Vagina (tissue), 2 donors: ENCODE results near the gene BMPR1A. TPM values are rescaled to one million over a fixed set of nuclear protein-coding genes. Genes with fewer than 3 reads are reported as not detected.

Source experiments
- DNase-seq, 2 donors: peaks; one replicate each; pipeline ENCODE4 v3.0.0-alpha.2; 2017; ENCODE audit errors: extremely low spot score in 2 of 2
- H3K27ac ChIP-seq: fragments of 200-600 bp; sonication (generic); one replicate; pipeline ENCODE4 v1.5.1; 2019
- H3K27me3 ChIP-seq: fragments of 200-600 bp; sonication (generic); one replicate; pipeline ENCODE4 v1.5.1; 2019
- H3K36me3 ChIP-seq, 2 donors: fragments of 200-600 bp; sonication (generic); one replicate each; pipeline ENCODE4 v1.5.1; 2017 to 2019
- H3K4me1 ChIP-seq: fragments of 200-600 bp; sonication (generic); one replicate; pipeline ENCODE4 v1.5.1; 2019
- H3K4me3 ChIP-seq, 2 donors: fragments of 200-600 bp; sonication (generic); 1 replicate in 1 of 2; 2 replicates in 1 of 2; pipeline ENCODE4 v1.5.1; 2016 to 2019
- H3K9me3 ChIP-seq: fragments of 200-600 bp; sonication (generic); one replicate; pipeline ENCODE4 v1.5.1; 2019
- CTCF ChIP-seq, 3 experiments: fragments of 450-650 bp in 2 of 3; fragments of 200-600 bp in 1 of 3; sonication (generic) in 1 of 3; IDR thresholded peaks; one replicate each; pipeline ENCODE4 v1.5.1; 2017 to 2019; ENCODE audit warnings: antibody characterized with exemption in 3 of 3, mild to moderate bottlenecking in 2 of 3, moderate library complexity in 2 of 3
- POLR2A ChIP-seq, 2 donors: fragments of 450-650 bp; IDR thresholded peaks; one replicate each; pipeline ENCODE4 v1.6.1; 2017; ENCODE audit warnings: antibody characterized with exemption in 2 of 2, mild to moderate bottlenecking in 2 of 2, moderate library complexity in 2 of 2
- POLR2AphosphoS5 ChIP-seq, 2 donors: sonication (generic); formaldehyde crosslinking; IDR thresholded peaks; one replicate each; pipeline ENCODE4 v1.9.0; 2017; ENCODE audit warnings: antibody characterized with exemption in 2 of 2, mild to moderate bottlenecking in 2 of 2, low read depth in 1 of 2; ENCODE audit not compliant: insufficient read depth in 1 of 2
- intact Hi-C: fragments of 100-400 bp; cut with DNase I; formaldehyde crosslinking; loops from one replicate; pipeline ENCODE4 v1.15.1; 2023
- total RNA-seq: library from RNA; depleted of rRNA; stranded (reverse); fragments of >200 nt; gene quantifications from one replicate; pipeline ENCODE4 v1.2.3, GENCODE V29; 2016

Gene BMPR1A
- total RNA-seq, 1 donor from 2014 or later, result 33.1 TPM

GRCh38 chr10:86715836-86716235 is 40.6 kb upstream of the BMPR1A start:
- Histone ChIP-seq H3K4me1 (peaks cover 12% of the 10 kb centered on the region), H3K27ac (no peak overlapping the region), H3K4me3 (no peak overlapping the region), H3K36me3 (no peaks in the 10 kb centered on the region), H3K27me3 (no peaks in the 10 kb centered on the region), H3K9me3 (no peaks in the 10 kb centered on the region)
- TF ChIP-seq POLR2A (IDR thresholded peaks at IDR 0.05), result no peak
- intact Hi-C loops, result no loop called here
- DNase-seq, result no peak

GRCh38 chr10:86716466-86716865 is 40.0 kb upstream of the BMPR1A start:
- H3K36me3 ChIP-seq, result no peaks in the 10 kb centered on the region
- peaks cover 10% of the 10 kb centered on the region for H3K4me1 ChIP-seq
- intact Hi-C loops, result no loop called here
- no peaks in the 10 kb centered on the region for H3K27me3 ChIP-seq
- DNase-seq, result peak in 1 of 2 donors; percentile 79
- no peak overlapping the region for H3K4me3 ChIP-seq
- no peak for TF ChIP-seq POLR2A (IDR thresholded peaks at IDR 0.05)
- no peak for TF ChIP-seq CTCF (IDR thresholded peaks at IDR 0.05)
- TF ChIP-seq POLR2AphosphoS5 (IDR thresholded peaks at IDR 0.05; ENCODE audit: insufficient read depth in 1 of 2, low read depth in 1 of 2), result no peak
- H3K9me3 ChIP-seq, result no peaks in the 10 kb centered on the region
- H3K27ac ChIP-seq, result no peak overlapping the region

- no peaks in the 10 kb centered on the region for H3K36me3 ChIP-seq
- TF ChIP-seq CTCF (IDR thresholded peaks at IDR 0.05) (no peak), POLR2AphosphoS5 (IDR thresholded peaks at IDR 0.05; ENCODE audit: insufficient read depth in 1 of 2, low read depth in 1 of 2) (no peak), POLR2A (IDR thresholded peaks at IDR 0.05) (no peak)
- intact Hi-C loops, result no loop called here
- no peak overlapping the region for H3K4me3 ChIP-seq
- no peak overlapping the region for H3K27ac ChIP-seq
- peak in 1 of 2 donors; percentile 74 for DNase-seq
- no peaks in the 10 kb centered on the region for H3K27me3 ChIP-seq
- no peaks in the 10 kb centered on the region for H3K4me1 ChIP-seq
- H3K9me3 ChIP-seq, result no peaks in the 10 kb centered on the region
Observed at GRCh38 chr10:86718556-86718955, 37.9 kb upstream of the BMPR1A start.

GRCh38 chr10:86721232-86721631 is 35.2 kb upstream of the BMPR1A start:
- Histone ChIP-seq H3K36me3 (no peaks in the 10 kb centered on the region), H3K4me3 (no peak overlapping the region), H3K9me3 (no peaks in the 10 kb centered on the region), H3K27me3 (no peaks in the 10 kb centered on the region), H3K27ac (no peak overlapping the region), H3K4me1 (no peaks in the 10 kb centered on the region)
- intact Hi-C loops, result no loop called here
- TF ChIP-seq POLR2AphosphoS5 (IDR thresholded peaks at IDR 0.05; ENCODE audit: insufficient read depth in 1 of 2, low read depth in 1 of 2), result no peak
- TF ChIP-seq CTCF (IDR thresholded peaks at IDR 0.05), result no peak
- no peak for TF ChIP-seq POLR2A (IDR thresholded peaks at IDR 0.05)
- no peak for DNase-seq

GRCh38 chr10:86723009-86723408 is 33.4 kb upstream of the BMPR1A start:
- no peak for TF ChIP-seq POLR2AphosphoS5 (IDR thresholded peaks at IDR 0.05; ENCODE audit: insufficient read depth in 1 of 2, low read depth in 1 of 2)
- no peak for TF ChIP-seq CTCF (IDR thresholded peaks at IDR 0.05)
- no peak for TF ChIP-seq POLR2A (IDR thresholded peaks at IDR 0.05)
- intact Hi-C loops, result no loop called here

GRCh38 chr10:86724445-86724844 is 32.0 kb upstream of the BMPR1A start:
- no peak overlapping the region for H3K4me3 ChIP-seq
- no peaks in the 10 kb centered on the region for H3K27me3 ChIP-seq
- DNase-seq, result no peak
- no peak for TF ChIP-seq CTCF (IDR thresholded peaks at IDR 0.05)
- TF ChIP-seq POLR2AphosphoS5 (IDR thresholded peaks at IDR 0.05; ENCODE audit: insufficient read depth in 1 of 2, low read depth in 1 of 2), result no peak
- TF ChIP-seq POLR2A (IDR thresholded peaks at IDR 0.05), result no peak
- H3K36me3 ChIP-seq, result no peaks in the 10 kb centered on the region
- no peaks in the 10 kb centered on the region for H3K9me3 ChIP-seq
- intact Hi-C loops, result no loop called here
- no peaks in the 10 kb centered on the region for H3K4me1 ChIP-seq
- no peak overlapping the region for H3K27ac ChIP-seq

More at GRCh38 chr10:86723009-86723408, 33.4 kb upstream of the BMPR1A start:
- no peak for DNase-seq
- H3K27ac ChIP-seq, result no peak overlapping the region
- H3K4me3 ChIP-seq, result no peak overlapping the region
- H3K9me3 ChIP-seq, result no peaks in the 10 kb centered on the region
- H3K4me1 ChIP-seq, result no peaks in the 10 kb centered on the region
- H3K27me3 ChIP-seq, result no peaks in the 10 kb centered on the region
- no peaks in the 10 kb centered on the region for H3K36me3 ChIP-seq
